HAP-1 (cell line): Measurements from ENCODE around the gene KCNK2.

Experiments used
- DNase-seq, 2 experiments: peaks; one replicate each; pipeline ENCODE4 v3.0.0-alpha.2; 2016 to 2020; ENCODE audit warnings: low spot score in 2 of 2
- H3K27me3 ChIP-seq: fragments of 250-450 bp; sonication (Bioruptor Pico); 2 replicates; pipeline ENCODE4 v1.5.1; 2020; ENCODE audit warnings: low read depth, mild to moderate bottlenecking, moderate library complexity
- H3K36me3 ChIP-seq: fragments of 250-450 bp; sonication (Bioruptor Pico); replicated peaks from 2 replicates; pipeline ENCODE4 v1.5.1; 2020; ENCODE audit warnings: mild to moderate bottlenecking
- H3K4me1 ChIP-seq: fragments of 250-450 bp; sonication (Bioruptor Pico); 2 replicates; pipeline ENCODE4 v1.5.1; 2020; ENCODE audit warnings: mild to moderate bottlenecking
- H3K4me3 ChIP-seq: fragments of 250-450 bp; sonication (Bioruptor Pico); 2 replicates; pipeline ENCODE4 v1.5.1; 2020; ENCODE audit warnings: mild to moderate bottlenecking, moderate library complexity
- H3K9me3 ChIP-seq: fragments of 250-450 bp; sonication (Bioruptor Pico); 2 replicates; pipeline ENCODE4 v1.5.1; 2020; ENCODE audit warnings: mild to moderate bottlenecking, moderate library complexity
- in situ Hi-C: fragments of 300-500 bp; cut with MboI; formaldehyde crosslinking; loops from 3 replicates; pipeline ENCODE4 v1.14.3; 2020; ENCODE audit warnings: low sequenced_read_pairs, inconsistent platforms, mixed read lengths

Gene KCNK2

DNA sequence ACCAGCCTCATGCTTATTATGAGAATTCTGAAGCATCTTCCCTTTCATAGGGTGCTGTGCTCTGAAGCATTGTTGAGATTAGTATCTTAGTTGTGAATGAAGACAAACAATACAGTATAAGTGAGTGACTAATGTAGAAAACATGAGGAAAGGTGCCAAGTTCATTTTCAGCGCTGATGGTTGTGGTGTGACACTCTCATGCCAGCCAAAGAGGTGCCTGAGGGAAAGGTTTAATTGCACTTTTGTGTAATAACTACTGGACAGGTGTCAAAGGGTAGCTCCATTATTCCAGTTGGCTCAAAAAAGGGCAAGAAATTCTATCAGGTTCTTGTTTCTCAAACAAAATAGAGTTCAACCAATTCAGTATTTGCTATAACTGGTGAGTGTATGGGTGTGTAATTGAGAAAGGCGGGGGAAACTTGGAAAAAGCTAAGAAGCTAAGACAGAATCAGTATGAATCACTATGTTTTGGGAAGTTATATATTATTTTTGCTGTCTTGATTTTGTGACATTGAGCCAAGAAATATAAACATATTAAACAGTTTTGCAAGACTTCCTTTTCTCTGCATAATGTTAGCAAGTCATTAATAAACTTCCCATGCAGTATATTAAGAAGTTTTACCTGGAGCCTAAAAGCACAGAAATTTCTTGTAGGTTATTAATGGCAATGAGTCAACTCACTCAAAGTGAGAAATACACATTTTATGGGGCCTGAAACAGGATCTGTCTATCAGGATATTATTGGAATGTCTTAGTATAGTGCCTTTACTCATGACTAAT lies 31.8 kb downstream of the KCNK2 start:
- no peaks in the 10 kb centered on the region for H3K9me3 ChIP-seq
- H3K27me3 ChIP-seq: no peaks in the 10 kb centered on the region
- H3K4me1 ChIP-seq: peaks cover 36% of the 10 kb centered on the region
- no peaks in the 10 kb centered on the region for H3K36me3 ChIP-seq
- peak in 1 of 2 experiments; percentile 14 for DNase-seq
- H3K4me3 ChIP-seq: no peak overlapping the region
- in situ Hi-C loops: no loop called here

DNA sequence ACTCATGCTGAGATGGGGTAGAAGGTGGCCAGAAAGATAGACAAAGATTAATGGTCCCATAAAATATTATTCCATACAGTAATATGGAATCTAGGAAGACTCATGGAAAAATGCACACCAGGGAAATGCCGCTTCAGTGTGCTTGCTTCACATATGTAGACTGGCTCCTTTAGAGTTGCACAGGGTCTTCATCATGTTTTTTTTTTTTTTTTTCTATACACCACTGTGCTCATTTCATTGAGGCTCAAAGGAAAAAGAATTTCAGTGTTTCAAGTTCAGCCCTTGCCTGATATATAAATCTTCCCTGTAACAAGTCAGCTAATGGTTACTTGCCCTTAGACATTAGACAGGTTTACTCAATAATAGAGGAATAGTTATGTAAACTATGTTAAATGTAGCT lies 33.2 kb downstream of the KCNK2 start:
- no peak overlapping the region for H3K4me3 ChIP-seq
- H3K27me3 ChIP-seq: no peaks in the 10 kb centered on the region
- in situ Hi-C loops: no loop called here
- no peak for DNase-seq
- H3K36me3 ChIP-seq: no peaks in the 10 kb centered on the region
- H3K9me3 ChIP-seq: no peaks in the 10 kb centered on the region
- H3K4me1 ChIP-seq: peaks cover 40% of the 10 kb centered on the region

DNA sequence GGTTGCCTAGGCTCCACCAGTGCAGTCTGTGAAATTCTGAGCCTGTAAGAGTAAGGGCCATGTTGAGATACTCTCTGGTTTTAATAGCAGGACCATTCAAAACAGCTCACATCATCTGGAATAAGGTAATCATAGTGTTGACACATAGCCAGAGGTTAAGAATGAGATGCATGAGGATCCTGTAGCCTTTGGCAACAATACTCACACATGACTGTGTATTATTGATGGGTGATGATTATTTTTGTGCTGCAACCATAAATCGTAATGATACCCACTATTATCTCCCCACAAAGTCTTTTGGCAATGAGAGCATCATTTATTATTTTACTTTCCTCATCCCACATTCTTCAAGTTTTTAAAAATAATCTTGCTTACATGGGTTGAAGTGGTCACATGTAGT lies 35.5 kb downstream of the KCNK2 start:
- H3K9me3 ChIP-seq: no peaks in the 10 kb centered on the region

DNA sequence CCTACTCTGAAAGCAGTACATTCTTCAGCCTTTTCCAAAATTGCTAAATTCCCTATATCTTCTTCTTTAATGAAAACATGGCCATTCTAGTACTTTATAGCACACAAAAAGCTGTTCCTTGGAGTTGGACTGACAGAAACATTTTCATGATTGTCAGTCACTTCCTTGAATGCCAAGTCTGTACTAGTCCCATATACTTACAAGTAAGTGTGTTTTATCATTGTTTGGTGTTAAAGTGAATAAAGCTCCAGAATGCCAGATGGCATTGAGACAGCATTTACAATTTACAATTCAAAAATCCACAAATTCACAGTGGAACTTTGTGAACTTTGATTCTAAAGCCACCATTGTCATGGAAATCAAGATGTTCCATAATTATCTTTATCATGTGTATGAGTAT lies 36.5 kb downstream of the KCNK2 start:
- peak in 1 of 2 experiments; percentile 88 for DNase-seq
- in situ Hi-C loops: no loop called here
- no peaks in the 10 kb centered on the region for H3K36me3 ChIP-seq
- peaks cover 33% of the 10 kb centered on the region for H3K4me1 ChIP-seq
- no peak overlapping the region for H3K4me3 ChIP-seq
- H3K9me3 ChIP-seq: no peaks in the 10 kb centered on the region
- no peaks in the 10 kb centered on the region for H3K27me3 ChIP-seq

More for the DNA sequence above, 35.5 kb downstream of the KCNK2 start:
- H3K4me1 ChIP-seq: peaks cover 35% of the 10 kb centered on the region
- H3K27me3 ChIP-seq: no peaks in the 10 kb centered on the region
- H3K36me3 ChIP-seq: no peaks in the 10 kb centered on the region
- no peak for DNase-seq
- H3K4me3 ChIP-seq: no peak overlapping the region
- in situ Hi-C loops: no loop called here

DNA sequence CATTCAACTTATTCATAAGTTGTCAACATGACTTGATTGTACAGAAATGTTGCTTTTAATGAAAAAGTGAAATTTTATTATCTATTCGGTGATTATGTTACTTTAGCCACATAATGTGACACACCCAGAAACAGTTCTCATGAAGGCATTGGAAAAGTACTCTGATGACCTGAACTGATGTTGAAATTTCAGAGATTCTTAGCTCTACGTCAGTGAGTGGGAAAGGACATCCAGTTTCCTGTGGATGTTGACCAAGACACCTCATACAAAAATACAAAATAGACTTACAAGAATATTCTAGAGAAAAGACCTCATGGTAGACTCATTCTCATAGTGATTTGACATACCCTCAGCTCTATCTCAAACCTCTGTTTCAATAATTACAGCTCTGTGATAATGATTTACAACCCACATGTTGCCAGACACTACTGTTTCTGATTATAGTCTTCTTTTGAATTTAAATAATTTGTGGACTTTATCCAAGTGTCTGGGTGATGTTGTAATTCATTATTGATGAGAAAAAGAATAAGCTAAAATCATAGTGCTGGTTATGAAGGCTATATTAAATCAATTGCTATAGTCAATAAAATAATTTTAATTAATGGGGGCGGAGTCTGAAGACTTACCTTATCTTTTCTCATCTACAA lies 37.3 kb downstream of the KCNK2 start:
- Histone ChIP-seq H3K36me3 (no peaks in the 10 kb centered on the region), H3K27me3 (no peaks in the 10 kb centered on the region), H3K4me3 (no peak overlapping the region), H3K9me3 (no peaks in the 10 kb centered on the region), H3K4me1 (peaks cover 25% of the 10 kb centered on the region)
- in situ Hi-C loops: no loop called here
- no peak for DNase-seq

DNA sequence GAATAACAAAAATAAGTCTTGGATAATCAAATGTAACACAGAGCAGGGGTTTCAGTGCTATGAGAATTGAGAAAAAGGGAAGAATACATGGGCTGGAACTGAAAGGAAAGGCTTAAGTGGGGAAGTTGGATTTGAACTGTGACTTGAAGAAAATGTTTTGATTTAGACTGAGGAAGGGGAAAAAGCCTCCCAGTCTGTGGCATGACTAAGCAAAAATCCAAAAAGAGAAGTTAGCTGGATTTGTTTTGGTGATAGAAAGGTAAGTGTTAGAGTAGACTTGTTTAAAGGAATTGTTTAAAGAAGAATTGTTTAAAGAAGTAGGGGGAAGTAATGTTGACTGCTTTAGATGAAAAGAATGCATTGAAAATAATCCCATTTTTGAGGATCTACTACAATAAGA lies 46.0 kb downstream of the KCNK2 start:
- no peaks in the 10 kb centered on the region; the same call in 1 of the 2 replicates for H3K4me1 ChIP-seq
- no peak for DNase-seq
- no peaks in the 10 kb centered on the region for H3K9me3 ChIP-seq
- no peaks in the 10 kb centered on the region for H3K27me3 ChIP-seq
- no peak overlapping the region for H3K4me3 ChIP-seq
- no peaks in the 10 kb centered on the region for H3K36me3 ChIP-seq
- in situ Hi-C loops: no loop called here

DNA sequence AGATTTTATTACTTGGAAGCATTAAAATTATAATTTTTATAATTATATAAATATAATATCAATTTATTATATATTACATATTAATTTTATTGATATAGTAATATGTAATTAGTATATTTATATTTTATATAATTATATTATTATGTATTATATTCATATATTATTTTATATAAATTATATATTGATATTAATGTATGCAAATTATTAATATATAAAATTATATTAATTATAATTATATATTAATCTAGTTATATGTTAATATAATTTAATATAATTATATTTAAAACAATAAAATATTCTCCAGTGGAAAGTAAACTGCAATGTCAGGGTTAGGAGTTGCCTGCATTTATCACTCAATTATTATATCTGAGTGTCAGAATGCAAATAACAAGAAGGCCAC lies 48.8 kb downstream of the KCNK2 start:
- in situ Hi-C loops: no loop called here
- Histone ChIP-seq H3K27me3 (no peaks in the 10 kb centered on the region), H3K9me3 (no peaks in the 10 kb centered on the region), H3K4me1 (no peaks in the 10 kb centered on the region; the same call in 1 of the 2 replicates), H3K4me3 (no peak overlapping the region), H3K36me3 (no peaks in the 10 kb centered on the region)
- no peak for DNase-seq

DNA sequence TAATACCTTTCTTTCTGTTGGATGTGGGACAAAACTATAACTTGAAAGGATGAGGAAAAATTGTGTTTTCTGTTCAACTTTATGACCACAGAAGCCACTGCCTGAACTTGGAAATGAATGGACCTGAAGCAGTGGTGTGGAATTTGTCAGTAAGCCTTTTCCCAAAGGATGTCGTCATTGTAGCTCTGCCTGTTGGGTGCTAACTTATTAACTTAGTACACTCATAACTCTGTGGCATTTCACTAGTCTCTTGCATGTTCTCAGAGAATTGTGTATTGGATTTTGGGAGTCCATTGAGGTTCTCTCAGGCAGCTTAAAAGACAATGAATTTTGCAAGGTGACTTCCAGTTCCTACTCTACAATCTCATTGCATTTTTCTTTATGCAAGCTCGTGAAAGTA lies 49.6 kb downstream of the KCNK2 start:
- no peaks in the 10 kb centered on the region for H3K36me3 ChIP-seq
- H3K4me1 ChIP-seq: no peaks in the 10 kb centered on the region; the same call in 1 of the 2 replicates
- in situ Hi-C loops: no loop called here
- no peak for DNase-seq
- H3K27me3 ChIP-seq: no peaks in the 10 kb centered on the region
- no peaks in the 10 kb centered on the region for H3K9me3 ChIP-seq
- H3K4me3 ChIP-seq: no peak overlapping the region

DNA sequence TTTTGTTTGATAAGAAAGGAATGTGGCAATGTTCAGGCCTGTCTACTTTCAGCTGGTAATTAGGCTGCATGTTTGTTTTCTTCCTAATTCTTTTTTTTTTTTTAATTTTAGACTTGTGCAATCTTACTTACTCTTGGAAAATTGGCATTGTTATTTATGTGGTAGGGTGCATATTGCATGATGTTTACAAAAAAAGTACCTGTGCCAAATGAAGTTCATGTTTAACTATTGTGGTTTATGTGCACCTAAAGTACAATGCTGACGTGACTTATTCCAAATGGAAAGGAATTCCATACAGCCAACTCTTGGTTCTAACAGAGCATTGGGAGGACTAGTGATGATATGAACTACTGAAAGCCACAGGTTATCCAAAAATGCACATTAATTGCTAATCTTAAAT lies 51.0 kb downstream of the KCNK2 start:
- Histone ChIP-seq H3K4me1 (no peaks in the 10 kb centered on the region; the same call in 1 of the 2 replicates), H3K27me3 (no peaks in the 10 kb centered on the region), H3K9me3 (no peaks in the 10 kb centered on the region), H3K36me3 (no peaks in the 10 kb centered on the region), H3K4me3 (no peak overlapping the region)
- in situ Hi-C loops: no loop called here
- no peak for DNase-seq

DNA sequence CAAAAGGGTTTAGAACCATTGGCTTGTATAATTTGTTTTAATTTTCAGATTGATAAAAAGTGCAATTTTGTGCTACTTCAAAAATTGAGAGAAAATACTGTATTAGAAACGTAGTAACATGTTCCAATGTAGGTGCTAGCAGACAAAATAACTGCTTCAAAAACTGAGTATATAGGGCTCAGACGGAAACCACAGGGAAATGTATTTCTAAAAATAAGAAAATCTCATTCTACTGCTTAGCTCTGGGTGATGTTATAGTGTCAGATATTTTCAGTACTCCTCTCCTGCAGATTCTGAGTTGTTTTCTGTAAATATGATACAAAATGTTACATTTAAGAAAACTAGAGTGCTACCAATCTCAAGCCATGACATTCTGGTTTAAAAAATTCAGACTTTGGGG lies 55.4 kb downstream of the KCNK2 start:
- no peaks in the 10 kb centered on the region for H3K36me3 ChIP-seq
- in situ Hi-C loops: no loop called here
- DNase-seq: no peak
- H3K4me3 ChIP-seq: no peak overlapping the region
- H3K27me3 ChIP-seq: no peaks in the 10 kb centered on the region
- peaks cover 2% of the 10 kb centered on the region; the same call in 1 of the 2 replicates for H3K9me3 ChIP-seq
- no peaks in the 10 kb centered on the region for H3K4me1 ChIP-seq

DNA sequence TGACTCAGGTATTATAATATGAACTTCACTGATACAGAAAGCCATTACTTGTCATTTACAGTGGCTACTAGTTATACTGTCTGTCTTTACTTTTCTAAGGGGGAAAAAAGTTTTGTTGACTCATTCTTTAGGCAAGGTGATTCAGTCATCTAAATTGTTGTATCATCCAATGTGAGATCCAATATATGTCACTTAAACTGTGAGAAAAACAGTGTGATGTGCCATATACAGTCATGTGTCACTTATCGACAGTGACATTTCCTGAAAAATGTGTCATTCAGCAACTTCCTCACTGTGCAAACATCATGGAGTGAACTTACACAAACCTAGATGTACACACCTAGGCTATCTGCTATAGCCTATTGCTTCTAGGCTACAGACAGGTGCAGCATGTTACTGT lies 57.6 kb downstream of the KCNK2 start:
- H3K4me1 ChIP-seq: no peaks in the 10 kb centered on the region
- DNase-seq: no peak

DNA sequence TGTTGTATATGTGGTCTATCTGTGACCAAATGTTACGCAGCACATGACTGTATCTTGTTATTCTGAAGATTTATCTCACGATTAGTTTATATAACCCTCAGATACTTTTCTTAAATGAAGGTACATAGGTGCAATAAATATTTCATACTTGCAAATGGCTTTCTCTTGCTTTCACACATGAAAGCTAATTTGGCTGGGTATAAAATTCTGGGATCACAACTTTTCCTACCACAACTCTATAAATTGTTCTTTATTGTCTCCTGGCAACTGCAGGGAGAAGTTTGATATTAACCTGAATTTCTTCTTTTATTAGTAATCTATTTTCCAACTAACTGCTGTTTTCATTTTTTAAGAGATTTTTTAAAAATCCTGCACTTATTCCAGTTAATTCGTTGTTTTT lies 58.9 kb downstream of the KCNK2 start:
- Histone ChIP-seq H3K4me1 (peaks cover 6% of the 10 kb centered on the region; the same call in 1 of the 2 replicates), H3K4me3 (no peak overlapping the region), H3K36me3 (no peaks in the 10 kb centered on the region), H3K27me3 (no peaks in the 10 kb centered on the region), H3K9me3 (peaks cover 2% of the 10 kb centered on the region; the same call in 1 of the 2 replicates)
- in situ Hi-C loops: no loop called here
- DNase-seq: no peak

More for the DNA sequence above, 57.6 kb downstream of the KCNK2 start:
- in situ Hi-C loops: no loop called here
- Histone ChIP-seq H3K4me3 (no peak overlapping the region), H3K27me3 (no peaks in the 10 kb centered on the region), H3K9me3 (peaks cover 2% of the 10 kb centered on the region; the same call in 1 of the 2 replicates), H3K36me3 (no peaks in the 10 kb centered on the region)

DNA sequence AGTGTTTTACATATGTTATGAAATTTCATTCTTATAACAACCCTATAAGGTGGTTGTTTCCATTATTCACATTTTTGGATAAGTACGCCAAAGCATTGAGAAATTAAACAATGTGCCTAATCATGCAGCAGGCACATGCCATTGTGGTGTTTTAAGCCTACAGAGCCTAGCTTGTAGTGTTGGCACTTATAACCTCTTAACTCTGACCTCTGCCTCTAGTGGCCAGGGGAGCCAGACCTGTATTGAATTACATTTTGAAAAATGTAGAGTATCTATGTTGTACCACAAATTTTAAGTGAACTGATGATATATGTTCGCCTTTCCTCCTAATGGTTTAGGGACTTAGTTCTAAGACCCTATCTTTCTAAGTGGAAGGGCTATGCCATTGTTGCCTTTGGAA lies 61.0 kb downstream of the KCNK2 start:
- Histone ChIP-seq H3K9me3 (peaks cover 2% of the 10 kb centered on the region; the same call in 1 of the 2 replicates), H3K4me1 (peaks cover 6% of the 10 kb centered on the region; the same call in 1 of the 2 replicates), H3K4me3 (no peak overlapping the region), H3K36me3 (no peaks in the 10 kb centered on the region), H3K27me3 (no peaks in the 10 kb centered on the region)
- in situ Hi-C loops: no loop called here
- DNase-seq: no peak

DNA sequence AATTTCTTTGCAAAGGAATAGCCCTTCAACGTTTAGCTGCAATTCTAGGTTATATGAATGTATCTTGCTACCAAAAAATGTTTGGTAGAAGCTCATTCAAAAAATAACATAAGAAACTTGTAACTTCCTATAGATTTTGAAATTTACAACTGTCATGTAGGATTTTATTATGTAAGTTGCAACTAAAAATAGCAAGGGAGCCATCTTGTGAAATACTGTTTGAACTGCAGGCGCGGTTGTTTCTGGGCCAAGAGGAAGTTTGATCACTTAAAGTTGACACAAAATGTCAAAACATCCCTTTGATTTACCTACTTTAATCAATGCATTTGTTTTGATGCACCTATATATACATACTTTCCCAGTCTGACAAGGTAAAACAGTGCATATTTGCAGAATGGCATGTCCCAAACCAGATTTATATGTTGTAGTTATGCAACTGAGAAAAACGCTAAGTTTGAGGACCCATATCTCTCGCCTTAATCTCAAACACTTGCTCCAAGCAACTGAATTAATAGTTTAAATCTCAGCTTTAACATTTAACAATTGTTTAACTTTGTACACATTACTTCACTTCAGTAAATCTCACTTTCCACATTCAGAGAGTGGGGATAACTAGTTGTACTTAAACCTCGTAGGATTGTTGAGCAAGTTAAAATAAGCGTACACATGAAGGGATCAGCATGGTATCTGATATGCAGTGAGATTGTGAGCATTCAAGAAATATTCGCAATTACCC lies 63.9 kb downstream of the KCNK2 start:
- Histone ChIP-seq H3K4me1 (peaks cover 6% of the 10 kb centered on the region; the same call in 1 of the 2 replicates), H3K9me3 (peaks cover 2% of the 10 kb centered on the region; the same call in 1 of the 2 replicates), H3K27me3 (no peaks in the 10 kb centered on the region), H3K36me3 (no peaks in the 10 kb centered on the region), H3K4me3 (no peak overlapping the region)
- in situ Hi-C loops: no loop called here
- DNase-seq: peak; percentile 32 to 37
